ENCODE data around the gene MED27. TPM values are rescaled to one million over a fixed set of nuclear protein-coding genes. Genes with fewer than 3 reads are reported as not detected.

MED27 gene
- total RNA-seq, 1 donor from 2014 or later = 45.0 TPM

DNA sequence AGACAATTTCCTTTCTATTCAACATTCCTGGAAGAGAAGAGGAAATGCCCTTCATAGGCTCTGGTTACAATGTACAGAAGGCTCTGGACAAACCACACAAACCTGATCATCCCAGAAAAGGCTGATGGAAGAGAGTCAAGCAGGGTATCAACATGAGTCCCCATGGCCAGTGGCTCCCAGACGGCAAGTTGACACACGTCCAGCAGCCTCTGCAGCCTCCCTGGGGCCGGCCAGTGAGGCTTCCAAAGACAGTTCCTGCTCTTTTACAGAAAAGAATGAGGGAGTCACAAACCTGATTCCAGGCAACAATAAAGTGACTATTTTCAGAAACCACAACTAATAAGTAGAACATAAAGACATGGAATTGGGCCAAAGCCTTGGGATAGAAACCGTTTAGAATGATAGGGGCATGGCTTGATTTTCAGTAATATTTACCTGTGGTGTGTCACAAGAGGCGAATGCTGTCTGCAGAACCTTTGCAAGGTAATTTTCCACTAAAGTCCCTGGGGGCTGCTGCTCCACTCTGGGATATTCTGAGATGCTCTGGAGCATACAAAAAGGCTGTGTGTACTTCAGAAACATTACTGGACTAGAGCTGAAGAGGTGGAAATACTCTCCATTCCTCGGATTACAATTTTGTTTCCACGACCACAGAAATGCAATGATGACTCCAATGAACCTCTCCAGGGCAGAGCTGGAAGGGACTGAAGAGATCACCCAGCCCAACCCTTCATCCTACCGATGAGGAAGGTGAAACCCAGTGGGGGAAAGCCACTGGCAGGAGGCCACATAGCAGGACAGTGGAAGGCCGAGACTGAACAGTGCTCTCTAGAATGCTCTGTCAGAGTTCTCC is 10.4 kb downstream of the MED27 start:
- no peak for DNase-seq
- peak overlapping the region; percentile 81 for H3K27ac Mint-ChIP-seq (ENCODE audit: unreplicated experiment)
- TF ChIP-seq, protein P1, sequence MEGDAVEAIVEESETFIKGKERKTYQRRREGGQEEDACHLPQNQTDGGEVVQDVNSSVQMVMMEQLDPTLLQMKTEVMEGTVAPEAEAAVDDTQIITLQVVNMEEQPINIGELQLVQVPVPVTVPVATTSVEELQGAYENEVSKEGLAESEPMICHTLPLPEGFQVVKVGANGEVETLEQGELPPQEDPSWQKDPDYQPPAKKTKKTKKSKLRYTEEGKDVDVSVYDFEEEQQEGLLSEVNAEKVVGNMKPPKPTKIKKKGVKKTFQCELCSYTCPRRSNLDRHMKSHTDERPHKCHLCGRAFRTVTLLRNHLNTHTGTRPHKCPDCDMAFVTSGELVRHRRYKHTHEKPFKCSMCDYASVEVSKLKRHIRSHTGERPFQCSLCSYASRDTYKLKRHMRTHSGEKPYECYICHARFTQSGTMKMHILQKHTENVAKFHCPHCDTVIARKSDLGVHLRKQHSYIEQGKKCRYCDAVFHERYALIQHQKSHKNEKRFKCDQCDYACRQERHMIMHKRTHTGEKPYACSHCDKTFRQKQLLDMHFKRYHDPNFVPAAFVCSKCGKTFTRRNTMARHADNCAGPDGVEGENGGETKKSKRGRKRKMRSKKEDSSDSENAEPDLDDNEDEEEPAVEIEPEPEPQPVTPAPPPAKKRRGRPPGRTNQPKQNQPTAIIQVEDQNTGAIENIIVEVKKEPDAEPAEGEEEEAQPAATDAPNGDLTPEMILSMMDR (IDR thresholded peaks at IDR 0.05; ENCODE audit: partially characterized antibody, unreplicated experiment) = no peak
- peaks cover 5% of the 10 kb centered on the region for H3K27me3 Mint-ChIP-seq (ENCODE audit: unreplicated experiment)
- H3K9me3 Mint-ChIP-seq (ENCODE audit: unreplicated experiment) = peaks cover 8% of the 10 kb centered on the region
- peaks cover 4% of the 10 kb centered on the region for H3K36me3 Mint-ChIP-seq (ENCODE audit: unreplicated experiment)
- H3K4me3 Mint-ChIP-seq (ENCODE audit: unreplicated experiment) = peak overlapping the region; percentile 53
- H3K4me1 Mint-ChIP-seq (ENCODE audit: low read depth, unreplicated experiment) = peaks cover 40% of the 10 kb centered on the region

- Mint-ChIP-seq H3K36me3 (ENCODE audit: unreplicated experiment) (peaks cover 4% of the 10 kb centered on the region), H3K27ac (ENCODE audit: unreplicated experiment) (peak overlapping the region; percentile 81), H3K4me3 (ENCODE audit: unreplicated experiment) (peak overlapping the region; percentile 53), H3K4me1 (ENCODE audit: low read depth, unreplicated experiment) (peaks cover 45% of the 10 kb centered on the region), H3K9me3 (ENCODE audit: unreplicated experiment) (peaks cover 8% of the 10 kb centered on the region), H3K27me3 (ENCODE audit: unreplicated experiment) (peaks cover 5% of the 10 kb centered on the region)
- no peak for DNase-seq
- TF ChIP-seq, protein P1 (IDR thresholded peaks at IDR 0.05; ENCODE audit: partially characterized antibody, unreplicated experiment) = no peak
Measured at GRCh38 chr9:132068605-132069004, 11.1 kb downstream of the MED27 start.

DNA sequence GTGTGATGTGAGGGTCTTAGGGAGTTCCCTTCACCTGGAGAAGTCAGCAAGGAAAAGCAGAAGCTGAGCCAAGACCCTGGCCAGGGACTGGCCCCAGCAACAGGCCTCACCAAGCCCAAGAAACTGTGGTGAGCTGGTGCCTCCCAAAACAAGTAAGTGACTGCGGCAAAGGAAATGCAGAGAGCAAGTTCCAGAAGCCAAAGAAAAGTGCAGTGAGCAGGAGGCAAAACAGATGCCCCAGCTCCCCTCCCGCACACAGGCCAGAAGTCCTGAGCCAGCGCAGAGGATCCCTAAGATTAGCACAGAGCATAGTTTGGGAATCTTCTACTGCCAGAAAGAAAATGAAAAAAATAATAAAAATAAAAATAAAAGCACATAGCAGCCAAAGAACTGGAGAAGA is 13.2 kb downstream of the MED27 start:
- no peak for DNase-seq
- Mint-ChIP-seq H3K36me3 (ENCODE audit: unreplicated experiment) (peaks cover 4% of the 10 kb centered on the region), H3K4me1 (ENCODE audit: low read depth, unreplicated experiment) (peaks cover 47% of the 10 kb centered on the region), H3K4me3 (ENCODE audit: unreplicated experiment) (no peak overlapping the region), H3K27ac (ENCODE audit: unreplicated experiment) (no peak overlapping the region), H3K27me3 (ENCODE audit: unreplicated experiment) (peaks cover 5% of the 10 kb centered on the region), H3K9me3 (ENCODE audit: unreplicated experiment) (peaks cover 8% of the 10 kb centered on the region)
- TF ChIP-seq, protein P1 (IDR thresholded peaks at IDR 0.05; ENCODE audit: partially characterized antibody, unreplicated experiment) = no peak

DNA sequence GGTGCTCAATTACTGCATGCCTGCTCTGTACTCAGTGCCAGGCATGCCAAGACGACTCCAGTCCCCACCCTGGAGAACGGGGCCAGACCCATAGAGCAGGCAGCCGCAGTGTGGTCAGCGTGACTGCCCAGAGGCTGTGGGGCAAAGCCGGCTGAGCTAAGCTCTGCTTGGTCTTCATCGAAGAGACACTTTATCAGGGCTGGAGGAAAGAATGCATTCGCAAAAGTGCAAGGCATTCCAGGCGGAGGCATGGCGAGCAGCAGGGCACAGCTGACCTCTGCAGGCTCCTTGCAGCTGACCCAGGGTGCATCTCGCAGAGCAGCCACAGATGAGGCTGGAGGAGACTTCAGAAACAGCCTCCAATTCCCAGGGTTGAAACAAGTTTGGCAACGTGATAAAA is 13.6 kb downstream of the MED27 start:
- TF ChIP-seq, protein P1 (IDR thresholded peaks at IDR 0.05; ENCODE audit: partially characterized antibody, unreplicated experiment) = no peak

DNA sequence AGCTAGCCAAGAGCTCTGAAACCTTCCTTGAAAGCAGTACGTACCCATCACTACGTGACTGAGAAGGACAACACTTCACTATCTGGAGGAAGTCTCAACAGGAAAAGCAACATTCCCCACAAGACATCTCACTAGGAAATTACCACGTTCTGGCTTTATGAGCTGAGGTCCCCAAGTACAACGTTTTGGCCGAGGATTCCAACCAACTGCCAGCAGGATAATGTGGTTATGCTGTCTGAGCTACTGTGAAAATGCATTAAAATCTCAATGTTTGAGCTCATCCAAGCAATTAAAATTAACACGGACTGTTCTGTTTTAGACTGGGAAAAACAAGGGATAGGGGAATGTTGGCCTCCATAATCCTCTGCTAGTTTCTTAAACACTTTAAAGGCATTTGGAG is 16.4 kb downstream of the MED27 start:
- Mint-ChIP-seq H3K36me3 (ENCODE audit: unreplicated experiment) (peaks cover 5% of the 10 kb centered on the region), H3K27ac (ENCODE audit: unreplicated experiment) (no peak overlapping the region), H3K9me3 (ENCODE audit: unreplicated experiment) (peaks cover 2% of the 10 kb centered on the region), H3K27me3 (ENCODE audit: unreplicated experiment) (no peaks in the 10 kb centered on the region), H3K4me1 (ENCODE audit: low read depth, unreplicated experiment) (peaks cover 36% of the 10 kb centered on the region), H3K4me3 (ENCODE audit: unreplicated experiment) (no peak overlapping the region)
- DNase-seq = no peak
- TF ChIP-seq, protein P1 (IDR thresholded peaks at IDR 0.05; ENCODE audit: partially characterized antibody, unreplicated experiment) = no peak

More for the DNA sequence above, 13.6 kb downstream of the MED27 start:
- peaks cover under 1% of the 10 kb centered on the region for H3K27me3 Mint-ChIP-seq (ENCODE audit: unreplicated experiment)
- peaks cover 4% of the 10 kb centered on the region for H3K9me3 Mint-ChIP-seq (ENCODE audit: unreplicated experiment)
- peaks cover 50% of the 10 kb centered on the region for H3K4me1 Mint-ChIP-seq (ENCODE audit: low read depth, unreplicated experiment)
- H3K4me3 Mint-ChIP-seq (ENCODE audit: unreplicated experiment) = no peak overlapping the region
- no peak for DNase-seq
- peaks cover 4% of the 10 kb centered on the region for H3K36me3 Mint-ChIP-seq (ENCODE audit: unreplicated experiment)
- H3K27ac Mint-ChIP-seq (ENCODE audit: unreplicated experiment) = no peak overlapping the region

All from glutamatergic neuron (in vitro differentiated cells).